ENCODE data around the gene EAF1.

- no peak for TF ChIP-seq EZH2phosphoT487 (IDR thresholded peaks at IDR 0.05; ENCODE audit: insufficient read depth, low read depth)
- TF ChIP-seq EZH2 (IDR thresholded peaks at IDR 0.05; ENCODE audit: insufficient read depth, poor library complexity, severe bottlenecking) = no peak
Observed at GRCh38 chr3:15429080-15429479, 1.7 kb downstream of the EAF1 start.

Data from GM23248 (cell line).